ENCODE results near the gene RAB6B. TPM values are rescaled to one million over a fixed set of nuclear protein-coding genes. Genes with fewer than 3 reads are reported as not detected.

The RAB6B gene
- total and polyA plus RNA-seq, 2 of the 8 experiments (the other 6 are each of a cell fraction or from before 2014, with no cell fraction given), result 7.9 to 15.6 TPM

GRCh38 chr3:133775835-133776234, 119.8 kb downstream of the RAB6B start:
- FAIRE-seq, result no peak
- TF ChIP-seq JUND (IDR thresholded peaks at IDR 0.05; ENCODE audit: low read length), result no peak
- no peak for TF ChIP-seq RAD21 (IDR thresholded peaks at IDR 0.05 in 1 of 2, conservative IDR thresholded peaks at IDR 0.05 in 1 of 2; ENCODE audit: low read depth in 2 of 2, low read length in 2 of 2)
- TF ChIP-seq CHD1 (IDR thresholded peaks at IDR 0.05; ENCODE audit: low read depth, low read length), result no peak
- no peak for TF ChIP-seq JUN (IDR thresholded peaks at IDR 0.05; ENCODE audit: low read depth, low read length)
- TF ChIP-seq, protein P1, sequence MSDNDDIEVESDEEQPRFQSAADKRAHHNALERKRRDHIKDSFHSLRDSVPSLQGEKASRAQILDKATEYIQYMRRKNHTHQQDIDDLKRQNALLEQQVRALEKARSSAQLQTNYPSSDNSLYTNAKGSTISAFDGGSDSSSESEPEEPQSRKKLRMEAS (IDR thresholded peaks at IDR 0.05), result no peak
- no peak for TF ChIP-seq GABPA (IDR thresholded peaks at IDR 0.05; ENCODE audit: borderline replicate concordance, insufficient read depth, low read length)
- no peak for TF ChIP-seq EGR1 (IDR thresholded peaks at IDR 0.05; ENCODE audit: borderline replicate concordance, low read depth, low read length)
- no peak for TF ChIP-seq SUZ12 (IDR thresholded peaks at IDR 0.05; ENCODE audit: low read length)
- TF ChIP-seq CBX8 (IDR thresholded peaks at IDR 0.05; ENCODE audit: borderline replicate concordance, low read depth, low read length), result no peak
- no peak for TF ChIP-seq RNF2 (IDR thresholded peaks at IDR 0.05; ENCODE audit: borderline replicate concordance, low read depth, low read length, missing control alignments, poor library complexity, severe bottlenecking)
- no peak for TF ChIP-seq EZH2 (IDR thresholded peaks at IDR 0.05; ENCODE audit: low read depth, low read length, severe bottlenecking)
- TF ChIP-seq SP1 (IDR thresholded peaks at IDR 0.05; ENCODE audit: low read depth, low read length), result no peak
- no peak for TF ChIP-seq ASH2L (IDR thresholded peaks at IDR 0.05; ENCODE audit: low read length)
- no peak for TF ChIP-seq GTF2F1 (IDR thresholded peaks at IDR 0.05; ENCODE audit: borderline replicate concordance, low read depth, low read length)

More at GRCh38 chr3:133775835-133776234, 119.8 kb downstream of the RAB6B start:
- Histone ChIP-seq H3K56ac (replicated peaks; ENCODE audit: insufficient read length, low read depth, low read length) (no peak overlapping the region), H2AK5ac (ENCODE audit: low read depth, low read length) (no peak overlapping the region), H2AFZ (ENCODE audit: low read length) (no peak overlapping the region), H4K8ac (ENCODE audit: extremely low read depth, insufficient read depth, low read length) (no peak overlapping the region), H3K4me1 (replicated peaks in 1 of 4; ENCODE audit: control insufficient read depth in 3 of 4, insufficient read depth in 4 of 4, low read length in 3 of 4) (peaks cover 0 to 6% (median 0%) of the 10 kb centered on the region in 4 experiments; a peak in 1 of 7 replicates), H2BK20ac (ENCODE audit: low read length) (no peak overlapping the region), H3K23ac (ENCODE audit: insufficient read length) (no peak overlapping the region), H3K79me1 (ENCODE audit: low read depth, low read length) (no peaks in the 10 kb centered on the region), H3K27me3 (replicated peaks in 1 of 4; ENCODE audit: control insufficient read depth in 3 of 4, extremely low read depth in 1 of 4, insufficient read depth in 3 of 4, low read length in 3 of 4) (no peaks in the 10 kb centered on the region), H2BK15ac (ENCODE audit: low read length) (no peak overlapping the region), H3K23me2 (ENCODE audit: low read depth, low read length) (no peaks in the 10 kb centered on the region), H2BK12ac (ENCODE audit: low read depth, low read length) (no peak overlapping the region), H2BK5ac (ENCODE audit: low read depth, low read length) (no peak overlapping the region), H4K91ac (replicated peaks; ENCODE audit: insufficient read length, low read length) (no peak overlapping the region), H3K27ac (ENCODE audit: low read depth, low read length) (no peak overlapping the region), H3K14ac (ENCODE audit: insufficient read length) (no peak overlapping the region), H4K5ac (ENCODE audit: insufficient read length, low read depth, low read length) (no peak overlapping the region), H3K79me2 (ENCODE audit: control insufficient read depth in 1 of 2, insufficient read depth in 2 of 2, low read length in 2 of 2) (0 out of 4 replicates have a peak, but pooled peaks cover 0 to 3% of the 10 kb centered on the region in 2 experiments), H3K4me3 (ENCODE audit: extremely low read depth in 1 of 4, insufficient read depth in 2 of 4, low read depth in 3 of 4, low read length in 4 of 4) (no peak overlapping the region), H4K20me1 (replicated peaks in 1 of 2; ENCODE audit: control insufficient read depth in 1 of 2, insufficient read depth in 2 of 2, low read length in 2 of 2) (no peaks in the 10 kb centered on the region), H3K9me3 (ENCODE audit: insufficient read depth in 2 of 2, low read depth in 1 of 2, low read length in 1 of 2) (no peaks in the 10 kb centered on the region), H3K18ac (ENCODE audit: extremely low read depth, low read length) (no peak overlapping the region), H2BK120ac (replicated peaks; ENCODE audit: low read depth, low read length) (no peak overlapping the region), H3K36me3 (ENCODE audit: control insufficient read depth in 2 of 4, insufficient read depth in 4 of 4, low read length in 3 of 4) (no peaks in the 10 kb centered on the region), H3K9ac (replicated peaks in 1 of 4; ENCODE audit: extremely low read depth in 1 of 4, low read depth in 3 of 4, low read length in 3 of 4) (no peak overlapping the region), H3K4me2 (ENCODE audit: insufficient read depth in 1 of 2, low read depth in 2 of 2, low read length in 2 of 2) (no peak overlapping the region), H3K4ac (replicated peaks; ENCODE audit: insufficient read length, low read depth, low read length) (no peak overlapping the region)
- POLR2A ChIA-PET (ENCODE audit: partially characterized antibody), result no interaction called here
- 82% methylated on average over 5 of the region's 5 CpGs; no CpG with 5 or more reads in 1 of the 2 experiments for WGBS, 2 experiments (ENCODE audit: extremely low coverage in 1 of 2, insufficient coverage in 1 of 2, insufficient read length in 1 of 2, insufficient replicate concordance in 2 of 2, low coverage in 1 of 2, low lambda C conversion rate in 2 of 2, missing lambda C conversion rate in 1 of 2)
- CTCF ChIA-PET (ENCODE audit: partially characterized antibody), result interaction anchor here (0.8 to 1.2 kb wide), 4 partner anchors 13 to 153 kb away, joined by 3 read pairs; no protein-coding TSS in a partner anchor
- DNase-seq (ENCODE audit: low read depth in 1 of 2, low spot score in 2 of 2), result no peak

Data from H1 (cell line).